OCI-LY3 (cell line): Measurements from ENCODE around the gene CACNA2D3.

Experiments used
- H2AFZ ChIP-seq: fragments of 200-600, 300-600 bp; shearing (Covaris generic); 2 replicates; pipeline ENCODE4 v1.6.0; 2014; ENCODE audit warnings: antibody characterized with exemption, low read depth, low read length
- H3K27ac ChIP-seq: fragments of 200-600, 300-600 bp; sonication (generic); 2 replicates; pipeline ENCODE4 v1.5.1; 2014; ENCODE audit warnings: mild to moderate bottlenecking, low read length, moderate library complexity, mixed read lengths
- H3K27me3 ChIP-seq: fragments of 200-600, 300-600 bp; sonication (generic); 2 replicates; pipeline ENCODE4 v1.6.1; 2014; ENCODE audit warnings: low read depth, low read length, mixed read lengths
- H3K36me3 ChIP-seq: fragments of 200-600, 300-600 bp; sonication (generic); replicated peaks from 2 replicates; pipeline ENCODE3; 2014; ENCODE audit warnings: low read depth, low read length, mixed read lengths
- H3K4me1 ChIP-seq: fragments of 300-600, 200-600 bp; sonication (generic); 2 replicates; pipeline ENCODE4 v1.6.1; 2014; ENCODE audit warnings: low read length, mixed read lengths
- H3K4me2 ChIP-seq: fragments of 200-600, 300-600 bp; sonication (generic); 2 replicates; pipeline ENCODE4 v1.6.1; 2014; ENCODE audit warnings: low read length, mixed read lengths
- H3K4me3 ChIP-seq: fragments of 300-600, 200-600 bp; sonication (generic); 2 replicates; pipeline ENCODE4 v1.5.1; 2014; ENCODE audit warnings: antibody characterized with exemption, mild to moderate bottlenecking, low read length, moderate library complexity
- H3K79me2 ChIP-seq: fragments of 300-600, 200-600 bp; shearing (Covaris generic); 2 replicates; pipeline ENCODE4 v1.6.1; 2014; ENCODE audit warnings: mild to moderate bottlenecking, low read length, mixed read lengths
- H3K9ac ChIP-seq: fragments of 300-600, 200-600 bp; shearing (Covaris generic); 2 replicates; pipeline ENCODE4 v1.6.0; 2014; ENCODE audit warnings: mild to moderate bottlenecking, low read length, moderate library complexity
- H3K9me3 ChIP-seq: fragments of 200-600, 300-600 bp; shearing (Covaris generic); 2 replicates; pipeline ENCODE4 v1.6.1; 2014; ENCODE audit warnings: low read length, mixed read lengths; ENCODE audit not compliant: insufficient read depth
- H4K20me1 ChIP-seq: fragments of 200-600, 300-600 bp; sonication (generic); 2 replicates; pipeline ENCODE4 v1.6.1; 2016; ENCODE audit warnings: low read length, mixed read lengths; ENCODE audit not compliant: insufficient read depth
- CTCF ChIP-seq: fragments of 200-600, 300-600 bp; sonication (generic); IDR thresholded peaks from 2 replicates; pipeline ENCODE4 v1.5.1; 2014; ENCODE audit warnings: antibody characterized with exemption, low read length, low read depth
- EZH2phosphoT487 ChIP-seq: fragments of 200-600 bp; shearing (Covaris generic); IDR thresholded peaks from 2 replicates; pipeline ENCODE4 v1.6.1; 2018; ENCODE audit warnings: antibody characterized with exemption, mixed run types, low read depth

CACNA2D3 gene

GRCh38 chr3:54270816-54271526 is 148.6 kb downstream of the CACNA2D3 start:
- H3K4me1 ChIP-seq: no peaks in the 10 kb centered on the region
- no peak overlapping the region for H3K9ac ChIP-seq

GRCh38 chr3:54273791-54274190 is 151.4 kb downstream of the CACNA2D3 start:
- TF ChIP-seq CTCF (no peak), EZH2phosphoT487 (no peak)
- Histone ChIP-seq H4K20me1 (no peaks in the 10 kb centered on the region), H3K27ac (no peak overlapping the region), H3K9ac (no peak overlapping the region), H3K4me1 (no peaks in the 10 kb centered on the region), H2AFZ (no peak overlapping the region), H3K36me3 (no peaks in the 10 kb centered on the region), H3K4me2 (no peak overlapping the region), H3K9me3 (no peaks in the 10 kb centered on the region), H3K79me2 (no peaks in the 10 kb centered on the region), H3K27me3 (no peaks in the 10 kb centered on the region), H3K4me3 (no peak overlapping the region)

More at GRCh38 chr3:54270816-54271526, 148.6 kb downstream of the CACNA2D3 start:
- H3K9me3 ChIP-seq: no peaks in the 10 kb centered on the region
- no peak overlapping the region for H3K4me3 ChIP-seq
- H3K27me3 ChIP-seq: no peaks in the 10 kb centered on the region
- H3K27ac ChIP-seq: no peak overlapping the region
- H3K4me2 ChIP-seq: no peak overlapping the region
- H4K20me1 ChIP-seq: no peaks in the 10 kb centered on the region
- H3K79me2 ChIP-seq: no peaks in the 10 kb centered on the region
- TF ChIP-seq EZH2phosphoT487 (no peak), CTCF (no peak)
- no peaks in the 10 kb centered on the region for H3K36me3 ChIP-seq
- H2AFZ ChIP-seq: no peak overlapping the region

GRCh38 chr3:54274607-54275006 is 152.3 kb downstream of the CACNA2D3 start:
- Histone ChIP-seq H3K4me1 (no peaks in the 10 kb centered on the region), H4K20me1 (no peaks in the 10 kb centered on the region), H2AFZ (no peak overlapping the region), H3K79me2 (no peaks in the 10 kb centered on the region), H3K4me3 (no peak overlapping the region), H3K9ac (no peak overlapping the region), H3K4me2 (no peak overlapping the region), H3K36me3 (no peaks in the 10 kb centered on the region), H3K27me3 (no peaks in the 10 kb centered on the region), H3K9me3 (no peaks in the 10 kb centered on the region), H3K27ac (no peak overlapping the region)
- no peak for TF ChIP-seq CTCF
- TF ChIP-seq EZH2phosphoT487: no peak

GRCh38 chr3:54279005-54279583 is 156.7 kb downstream of the CACNA2D3 start:
- Histone ChIP-seq H4K20me1 (no peaks in the 10 kb centered on the region), H3K79me2 (no peaks in the 10 kb centered on the region), H3K27ac (no peak overlapping the region), H3K4me1 (no peaks in the 10 kb centered on the region), H2AFZ (no peak overlapping the region), H3K4me2 (no peak overlapping the region), H3K27me3 (0 out of 2 replicates have a peak, but pooled peaks cover 6% of the 10 kb centered on the region), H3K9me3 (no peaks in the 10 kb centered on the region), H3K4me3 (no peak overlapping the region), H3K36me3 (no peaks in the 10 kb centered on the region), H3K9ac (no peak overlapping the region)
- TF ChIP-seq CTCF (no peak), EZH2phosphoT487 (no peak)
